AG04449 (cell line): ENCODE data around the gene QRSL1.

Experiments
- CTCF ChIA-PET: fragments of 350-600 bp; formaldehyde crosslinking; extraction: SDS; loops from one replicate; lab custom pipeline; 2021; ENCODE audit warnings: antibody characterized with exemption; lab: Yijun Ruan, JAX
- POLR2A ChIA-PET: fragments of 400-600, 350-600 bp; formaldehyde crosslinking; extraction: SDS; loops from one replicate; lab custom pipeline; 2020; ENCODE audit warnings: antibody characterized with exemption, inconsistent platforms; lab: Yijun Ruan, JAX
- DNase-seq: peaks from one replicate; pipeline ENCODE4 v3.0.0-alpha.2; 2010; ENCODE audit warnings: low read depth, low spot score
- H3K4me3 ChIP-seq: 2 replicates; pipeline ENCODE4 v1.5.1; 2011; ENCODE audit warnings: low read depth, mild to moderate bottlenecking, control low read depth, low read length
- TF ChIP-seq, protein P1 (sequence below): IDR thresholded peaks from one replicate; pipeline ENCODE4 v1.5.1; 2011; ENCODE audit warnings: mild to moderate bottlenecking, moderate library complexity, low read length, control low read depth, inconsistent platforms; ENCODE audit not compliant: insufficient read depth; ENCODE audit errors: missing control alignments

QRSL1 gene

DNA sequence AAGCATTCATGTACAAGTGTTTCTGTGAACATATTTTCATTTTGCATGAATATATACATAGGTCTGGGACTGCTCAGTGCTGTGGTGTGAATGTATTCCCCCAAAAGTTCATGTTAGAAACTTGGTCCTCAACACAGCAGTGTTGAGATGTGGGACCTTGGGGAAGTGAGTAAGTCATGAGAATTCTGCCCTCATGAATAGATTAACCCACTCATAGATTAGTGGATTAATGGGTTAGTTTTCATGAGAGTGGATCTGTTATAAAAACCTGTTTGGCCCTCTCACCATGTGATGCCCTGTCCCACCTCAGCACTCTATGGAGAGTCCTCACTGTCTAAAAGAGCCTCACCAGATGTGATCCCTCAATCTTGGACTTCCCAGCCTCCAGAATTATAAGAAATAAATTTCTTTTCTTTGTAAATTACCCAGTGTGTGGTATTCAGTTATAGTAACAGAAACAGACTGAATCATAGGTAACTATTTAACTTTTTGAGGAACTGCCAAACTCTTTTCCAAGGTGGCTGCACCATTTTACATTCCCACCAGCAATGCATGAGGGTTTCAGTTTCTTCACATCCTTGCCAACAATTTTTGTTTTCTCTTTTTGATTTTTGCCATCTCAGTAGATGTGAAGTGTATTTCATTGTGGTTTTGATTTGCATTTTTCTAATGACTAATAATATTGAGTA is 45.3 kb downstream of the QRSL1 start:
- ChIA-PET CTCF (no interaction called here), POLR2A (no interaction called here)
- TF ChIP-seq, protein P1, sequence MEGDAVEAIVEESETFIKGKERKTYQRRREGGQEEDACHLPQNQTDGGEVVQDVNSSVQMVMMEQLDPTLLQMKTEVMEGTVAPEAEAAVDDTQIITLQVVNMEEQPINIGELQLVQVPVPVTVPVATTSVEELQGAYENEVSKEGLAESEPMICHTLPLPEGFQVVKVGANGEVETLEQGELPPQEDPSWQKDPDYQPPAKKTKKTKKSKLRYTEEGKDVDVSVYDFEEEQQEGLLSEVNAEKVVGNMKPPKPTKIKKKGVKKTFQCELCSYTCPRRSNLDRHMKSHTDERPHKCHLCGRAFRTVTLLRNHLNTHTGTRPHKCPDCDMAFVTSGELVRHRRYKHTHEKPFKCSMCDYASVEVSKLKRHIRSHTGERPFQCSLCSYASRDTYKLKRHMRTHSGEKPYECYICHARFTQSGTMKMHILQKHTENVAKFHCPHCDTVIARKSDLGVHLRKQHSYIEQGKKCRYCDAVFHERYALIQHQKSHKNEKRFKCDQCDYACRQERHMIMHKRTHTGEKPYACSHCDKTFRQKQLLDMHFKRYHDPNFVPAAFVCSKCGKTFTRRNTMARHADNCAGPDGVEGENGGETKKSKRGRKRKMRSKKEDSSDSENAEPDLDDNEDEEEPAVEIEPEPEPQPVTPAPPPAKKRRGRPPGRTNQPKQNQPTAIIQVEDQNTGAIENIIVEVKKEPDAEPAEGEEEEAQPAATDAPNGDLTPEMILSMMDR = no peak
- no peak overlapping the region for H3K4me3 ChIP-seq
- no peak for DNase-seq

DNA sequence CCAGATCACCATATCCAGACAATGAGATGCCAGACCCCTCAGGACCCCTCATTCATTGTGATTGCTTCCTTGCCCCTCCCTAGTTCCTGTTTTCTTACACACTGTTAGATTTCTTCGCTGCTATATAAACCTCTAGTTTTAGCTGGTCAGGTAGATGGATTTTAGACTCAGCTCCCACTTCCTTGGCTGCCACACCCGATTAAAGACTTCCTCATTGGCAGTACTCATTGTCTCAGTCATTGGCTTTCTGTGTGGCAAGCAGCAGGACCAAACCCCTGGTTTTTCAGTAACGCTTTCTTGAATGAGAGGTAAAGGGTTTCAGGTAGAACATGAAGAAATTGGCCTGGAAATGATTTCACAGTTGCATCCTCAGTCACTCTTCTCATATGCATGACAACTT is 47.9 kb downstream of the QRSL1 start:
- ChIA-PET POLR2A (interaction anchor here (0.5 kb wide), 1 partner anchor 96 kb away, joined by 3 read pairs; no protein-coding TSS in a partner anchor), CTCF (no interaction called here)
- H3K4me3 ChIP-seq = no peak overlapping the region
- TF ChIP-seq, protein P1 = no peak
- DNase-seq = no peak

DNA sequence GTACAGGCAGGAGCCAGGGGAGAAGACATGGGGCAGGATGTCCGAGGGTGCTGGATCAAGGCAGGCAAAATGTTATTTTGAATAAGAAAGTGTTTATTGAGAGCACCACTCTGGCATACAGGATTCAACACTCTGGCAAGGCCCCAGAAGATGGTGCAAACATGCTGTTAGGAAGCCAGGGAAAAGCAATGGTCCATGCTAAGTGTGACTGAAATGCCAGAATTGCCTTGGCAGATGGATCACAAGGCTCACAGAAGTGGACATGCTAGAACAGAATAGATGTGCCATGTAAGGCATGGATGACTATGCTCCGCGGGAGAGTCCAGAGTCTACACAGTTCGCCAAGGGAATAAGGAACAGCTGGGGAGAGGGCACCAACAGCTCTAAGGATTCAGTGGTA is 54.6 kb downstream of the QRSL1 start:
- DNase-seq = no peak
- CTCF ChIA-PET = no interaction called here
- POLR2A ChIA-PET = no interaction called here
- TF ChIP-seq, protein P1 = no peak
- H3K4me3 ChIP-seq = no peak overlapping the region

DNA sequence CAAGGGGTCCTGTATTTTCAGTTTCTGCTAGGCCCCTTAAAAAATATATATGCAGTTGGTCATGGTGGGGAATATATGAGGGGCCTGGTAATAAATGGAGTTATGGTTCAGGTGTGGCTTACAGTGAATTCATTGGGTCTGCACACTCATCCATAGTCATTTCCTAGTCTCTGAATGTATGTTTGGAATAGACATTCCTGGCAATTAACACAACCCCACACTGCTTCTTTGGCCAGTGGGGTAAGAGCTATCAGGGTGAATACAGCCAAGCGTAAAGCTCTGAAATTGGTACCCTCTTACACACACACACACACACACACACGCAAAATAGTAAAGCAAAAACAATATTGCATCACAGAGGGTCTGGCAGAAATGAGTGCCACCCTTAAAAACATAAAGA is 56.5 kb downstream of the QRSL1 start:
- ChIA-PET POLR2A (no interaction called here), CTCF (no interaction called here)
- TF ChIP-seq, protein P1 = no peak
- peak; percentile 21 for DNase-seq
- no peak overlapping the region for H3K4me3 ChIP-seq

DNA sequence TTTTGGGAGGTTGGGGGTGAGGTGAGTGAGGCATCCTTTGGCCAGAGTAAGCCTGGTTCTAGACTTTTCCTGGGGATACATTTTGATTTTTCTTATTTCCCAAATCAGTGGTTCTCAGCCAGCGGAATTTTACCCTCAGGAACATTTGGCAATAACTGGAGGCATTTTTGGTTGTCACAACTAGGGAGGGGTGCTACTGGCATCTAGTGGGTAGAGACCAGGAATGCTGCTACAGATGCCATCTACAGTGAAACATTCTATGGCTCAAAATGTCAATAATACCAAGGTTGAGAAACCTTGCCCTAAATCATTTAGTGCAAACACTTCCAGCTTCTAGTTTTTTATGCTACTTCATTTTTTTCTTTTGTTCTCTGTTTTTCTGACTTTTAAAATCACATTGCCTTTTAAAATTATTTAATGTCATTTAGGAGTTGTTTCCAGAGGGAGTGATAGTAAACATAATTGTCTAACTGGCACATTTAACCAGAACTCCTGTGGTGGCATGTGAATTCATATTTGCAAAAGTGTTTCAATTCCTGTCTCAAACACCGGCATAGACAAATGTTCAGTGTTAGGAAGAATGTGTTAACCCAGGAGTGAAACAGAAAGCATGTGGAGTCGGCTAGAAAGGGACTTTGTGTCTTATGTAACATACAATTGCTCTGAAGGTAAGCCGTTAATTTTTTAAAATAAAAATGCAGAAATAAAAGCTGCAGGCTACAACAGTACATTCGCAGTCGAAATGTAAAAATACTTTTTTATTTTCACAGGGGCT is 59.0 kb downstream of the QRSL1 start:
- ChIA-PET CTCF (interaction anchor here (1.3 kb wide), 2 partner anchors 80 to 292 kb away, joined by 3 to 4 read pairs; no protein-coding TSS in a partner anchor), POLR2A (no interaction called here)
- no peak overlapping the region for H3K4me3 ChIP-seq
- no peak for DNase-seq
- TF ChIP-seq, protein P1 = no peak

DNA sequence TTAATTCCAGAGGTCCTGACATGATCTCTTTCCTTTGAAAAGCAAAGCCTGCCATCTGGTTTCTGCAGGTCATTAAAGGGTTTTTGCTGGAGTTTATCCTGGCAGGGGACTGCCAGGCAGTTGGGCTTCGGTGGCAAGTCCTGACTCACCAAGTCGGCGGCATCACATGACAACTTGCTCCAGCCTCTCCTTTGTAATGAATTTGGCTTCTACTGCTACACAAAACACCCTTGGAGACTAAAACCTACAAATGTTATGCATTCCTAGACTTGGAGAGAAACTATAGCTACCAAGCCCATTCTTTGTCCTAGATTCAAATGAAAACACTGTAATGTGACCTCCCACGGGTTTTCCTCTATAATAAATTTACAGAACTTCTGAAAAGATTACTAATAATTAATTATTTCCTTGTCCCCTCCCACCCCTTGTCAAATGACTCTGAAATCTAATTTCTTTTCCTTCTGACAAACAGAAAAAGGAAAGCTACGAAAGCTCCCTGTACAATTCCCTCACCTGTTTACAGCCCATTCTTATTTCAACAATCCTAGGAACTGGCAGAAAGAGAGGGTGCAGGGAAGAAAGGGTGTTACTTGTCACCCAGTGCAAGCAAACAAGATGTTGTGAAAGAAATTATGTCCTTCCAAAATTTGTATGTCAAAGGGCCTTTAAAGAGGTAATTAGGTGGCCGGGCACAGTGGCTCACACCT is 62.9 kb downstream of the QRSL1 start:
- DNase-seq = peak; percentile 26

More for the DNA sequence above, 62.9 kb downstream of the QRSL1 start:
- TF ChIP-seq, protein P1 = no peak
- no peak overlapping the region for H3K4me3 ChIP-seq
- ChIA-PET CTCF (no interaction called here), POLR2A (no interaction called here)
